Fibroblast of peridontal ligament (primary cell): ENCODE data around the gene RLN1.
"Not testable (repeated sequence)": the region's sequence is repeated elsewhere in the genome, so short reads cannot be mapped to it uniquely, and the experiment has no call there.

Experiments used
- DNase-seq: peaks from one replicate; pipeline ENCODE4 v3.0.0-alpha.2; 2010; ENCODE audit errors: extremely low read depth

RLN1 gene, protein sequence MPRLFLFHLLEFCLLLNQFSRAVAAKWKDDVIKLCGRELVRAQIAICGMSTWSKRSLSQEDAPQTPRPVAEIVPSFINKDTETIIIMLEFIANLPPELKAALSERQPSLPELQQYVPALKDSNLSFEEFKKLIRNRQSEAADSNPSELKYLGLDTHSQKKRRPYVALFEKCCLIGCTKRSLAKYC

DNA sequence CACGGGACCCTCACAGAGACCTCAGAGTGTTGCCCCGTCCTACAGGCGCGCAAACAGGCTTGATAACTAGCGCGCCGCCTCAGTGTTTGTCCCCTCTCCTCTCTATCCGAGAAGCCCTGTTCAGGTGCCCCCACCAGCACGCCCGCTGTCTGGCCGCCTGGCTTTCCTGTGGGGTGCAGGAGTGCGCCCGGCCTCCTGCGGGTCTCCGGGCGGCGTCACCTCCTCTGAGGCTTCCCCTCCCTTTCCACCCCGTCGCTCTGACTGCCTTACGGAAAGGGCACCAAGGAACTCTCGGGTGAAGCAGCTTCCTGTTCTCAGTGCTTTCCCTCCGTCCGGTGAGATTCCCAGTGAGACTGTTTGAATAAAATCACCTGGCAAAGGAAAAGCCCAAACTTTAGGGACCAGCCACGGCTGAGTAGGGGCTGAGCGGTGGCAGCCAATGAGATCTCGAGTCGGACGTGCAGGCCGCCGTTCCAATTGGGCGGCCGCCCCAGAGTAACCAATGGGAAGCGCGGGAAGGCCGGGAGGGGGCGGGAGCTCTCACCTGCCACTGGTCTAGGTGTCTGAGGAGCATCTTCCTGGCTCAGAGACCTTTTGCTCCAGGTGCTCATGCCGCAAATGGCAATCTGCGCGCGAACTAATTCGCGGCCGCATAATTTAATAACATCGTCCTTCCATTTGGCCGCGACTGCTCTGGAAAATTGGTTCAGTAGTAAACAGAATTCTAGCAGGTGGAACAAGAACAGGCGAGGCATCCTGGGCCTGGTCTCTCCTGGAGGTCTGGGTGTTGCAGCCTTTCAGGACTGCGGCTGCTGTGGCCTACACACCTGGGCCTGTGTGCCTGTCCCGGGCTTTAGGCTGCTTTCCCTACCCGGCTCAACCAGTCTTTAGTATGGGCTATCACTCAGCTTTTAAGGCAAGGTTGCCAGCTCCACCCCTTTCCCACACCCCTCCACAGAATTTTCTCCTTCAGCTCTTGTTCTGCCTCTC is at the start of gene RLN1:
TSS of gene RLN1 (minus strand) at position 885 of the 990 bp plus-strand sequence. CDS start at position 755, 130 bp downstream.
- DNase-seq = not testable (repeated sequence)

DNA sequence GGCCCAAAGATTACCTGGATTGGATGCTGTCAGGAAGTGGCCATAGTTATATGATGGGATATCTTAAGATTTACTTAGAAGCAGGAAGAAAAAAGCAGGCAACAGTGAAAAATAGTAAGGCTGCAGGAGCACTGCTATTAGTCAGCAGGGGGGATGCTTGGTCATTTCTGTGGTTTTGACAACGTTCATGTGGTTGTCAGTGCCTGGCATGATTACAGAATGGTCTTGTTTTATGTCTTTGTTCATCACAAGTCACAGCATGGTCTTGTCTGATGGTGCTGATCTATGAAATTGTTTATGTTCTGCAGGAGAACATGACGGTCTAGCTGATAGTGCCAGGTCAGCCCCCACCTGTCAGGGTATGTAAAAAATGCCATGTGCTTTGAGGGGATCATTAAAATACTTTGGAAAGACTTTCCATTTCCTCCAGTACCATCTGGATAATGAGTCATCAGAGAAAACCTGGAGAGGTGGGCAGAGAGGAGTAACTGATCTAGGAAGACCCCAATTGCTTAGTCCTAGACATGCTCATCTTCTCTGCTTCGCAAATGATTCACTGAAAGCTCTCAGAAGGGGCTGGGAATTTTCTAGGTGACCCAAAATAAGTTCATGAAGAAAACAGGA is 49.5 kb upstream of the RLN1 start:
- peak; percentile 82 for DNase-seq

DNA sequence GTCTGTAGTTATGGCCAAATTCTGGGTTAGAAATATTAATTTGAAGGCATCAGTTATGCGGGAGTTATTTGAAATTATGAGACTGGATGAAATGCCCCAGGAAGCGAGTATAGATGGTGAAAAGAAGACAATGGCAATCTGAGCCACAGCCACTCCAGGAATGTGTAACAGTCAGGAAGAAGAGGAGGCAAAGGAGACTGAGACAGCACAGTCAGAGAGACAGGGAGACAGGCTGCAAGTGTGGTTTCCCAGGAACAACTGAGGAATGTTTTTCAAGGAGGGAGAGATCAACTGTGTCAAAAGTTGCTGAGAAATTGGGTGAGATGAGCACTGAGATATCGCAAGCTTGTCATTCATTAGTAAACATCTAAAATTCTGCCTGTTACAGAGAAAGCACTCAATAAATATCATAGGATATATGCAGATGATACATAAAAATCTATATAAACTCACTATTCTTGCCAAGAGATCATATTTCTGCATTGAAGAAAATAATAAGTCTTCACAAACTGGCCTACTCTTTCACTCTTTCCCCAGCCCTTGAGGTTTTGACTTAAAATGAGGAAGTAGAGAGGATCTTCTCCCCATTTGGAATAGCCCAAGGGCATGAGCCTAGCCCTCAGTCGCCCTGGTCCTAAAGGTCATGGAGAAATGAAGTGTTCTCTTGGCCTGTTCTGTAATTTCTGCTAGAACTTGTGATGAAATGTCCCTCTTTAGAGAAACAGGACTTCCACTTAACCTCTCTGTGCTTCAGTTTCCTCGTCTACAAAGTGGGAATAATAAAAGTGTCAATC is 48.5 kb upstream of the RLN1 start:
- peak; percentile 5 for DNase-seq

DNA sequence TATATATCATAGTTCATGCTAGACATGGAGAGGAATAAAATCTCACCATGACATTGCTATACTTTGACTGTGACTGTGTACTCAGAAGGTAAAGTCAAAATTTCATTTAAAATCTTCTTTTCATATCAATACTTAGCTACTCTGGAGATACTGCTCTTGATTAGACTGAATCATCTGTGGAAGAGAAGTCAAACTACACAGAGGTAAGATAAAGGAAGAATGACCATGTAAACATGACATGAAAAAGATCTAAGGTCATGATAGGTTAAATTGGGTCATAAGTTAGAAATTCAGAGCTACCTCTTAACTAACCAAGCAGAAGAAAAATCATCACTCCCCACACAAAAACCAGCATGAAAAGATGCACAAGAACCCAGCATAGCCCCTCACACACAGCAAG is 44.8 kb upstream of the RLN1 start:
- DNase-seq = no peak

DNA sequence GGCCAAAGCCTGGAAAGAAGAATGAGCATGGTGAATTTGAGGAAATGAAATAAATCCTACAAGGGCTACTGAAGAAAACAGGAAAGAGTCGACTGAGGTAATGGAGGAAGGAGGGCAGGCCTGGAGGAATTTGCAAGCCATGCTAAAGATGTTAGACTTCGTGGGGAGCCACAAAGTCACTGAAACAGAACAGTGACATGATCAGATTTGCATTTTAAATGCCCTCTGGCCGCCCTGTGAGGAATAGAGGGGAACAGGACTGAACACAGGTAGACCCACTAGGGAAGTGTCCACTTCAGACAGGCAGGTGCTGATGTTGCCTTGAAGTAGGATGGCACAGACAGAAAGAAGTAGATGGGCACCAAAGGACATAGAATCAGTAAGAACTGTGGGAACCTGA is 42.8 kb upstream of the RLN1 start:
- no peak for DNase-seq

DNA sequence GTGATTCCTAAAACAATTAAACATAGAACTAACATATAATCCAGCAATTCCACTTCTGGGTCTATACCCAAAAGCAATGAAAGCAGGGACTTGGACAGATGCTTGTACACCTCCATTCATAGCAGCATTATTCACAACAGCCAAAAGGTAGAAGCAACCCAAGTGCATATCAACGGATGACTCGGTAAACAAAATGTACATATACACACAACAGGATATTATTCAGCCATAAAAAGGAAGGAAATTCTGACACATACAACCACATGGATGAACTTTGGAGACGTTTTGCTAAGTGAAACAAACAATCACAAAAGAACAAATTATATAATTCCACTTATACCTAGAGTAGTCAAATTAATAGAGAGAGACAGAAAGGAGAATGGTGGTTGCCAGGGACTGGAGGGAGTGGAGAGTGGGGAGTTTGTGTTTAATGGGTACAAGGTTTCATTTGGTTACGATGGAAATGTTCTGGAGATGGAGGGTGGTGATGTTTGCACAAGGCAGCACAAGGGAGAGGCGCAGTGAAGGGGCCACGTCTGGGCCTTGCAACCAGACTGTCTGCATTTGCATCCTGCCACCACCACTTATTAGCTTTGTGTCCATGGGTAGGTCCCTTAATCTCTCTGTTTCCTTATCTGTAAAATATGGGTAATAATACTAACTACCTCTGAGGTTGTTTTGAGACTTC is 36.3 kb upstream of the RLN1 start:
- DNase-seq = no peak

DNA sequence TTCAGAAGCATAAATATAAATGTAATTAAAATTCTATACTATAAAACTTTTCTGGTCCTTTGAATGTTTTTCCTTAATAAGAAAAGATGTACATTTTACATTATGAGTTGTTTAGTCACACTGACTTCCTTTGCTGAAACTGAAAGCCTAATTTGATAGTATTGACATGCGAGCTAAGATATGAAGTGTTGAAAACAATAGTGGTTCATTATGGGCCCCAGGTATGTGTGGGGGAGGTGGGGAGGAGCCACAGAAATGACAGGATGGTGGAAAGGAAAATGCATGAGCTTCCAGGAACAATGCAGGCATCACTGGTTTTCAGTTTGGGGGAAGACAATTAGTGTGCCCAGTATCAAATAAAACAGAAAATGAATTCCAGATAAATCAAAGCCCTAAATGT is 35.4 kb upstream of the RLN1 start:
- DNase-seq = no peak

DNA sequence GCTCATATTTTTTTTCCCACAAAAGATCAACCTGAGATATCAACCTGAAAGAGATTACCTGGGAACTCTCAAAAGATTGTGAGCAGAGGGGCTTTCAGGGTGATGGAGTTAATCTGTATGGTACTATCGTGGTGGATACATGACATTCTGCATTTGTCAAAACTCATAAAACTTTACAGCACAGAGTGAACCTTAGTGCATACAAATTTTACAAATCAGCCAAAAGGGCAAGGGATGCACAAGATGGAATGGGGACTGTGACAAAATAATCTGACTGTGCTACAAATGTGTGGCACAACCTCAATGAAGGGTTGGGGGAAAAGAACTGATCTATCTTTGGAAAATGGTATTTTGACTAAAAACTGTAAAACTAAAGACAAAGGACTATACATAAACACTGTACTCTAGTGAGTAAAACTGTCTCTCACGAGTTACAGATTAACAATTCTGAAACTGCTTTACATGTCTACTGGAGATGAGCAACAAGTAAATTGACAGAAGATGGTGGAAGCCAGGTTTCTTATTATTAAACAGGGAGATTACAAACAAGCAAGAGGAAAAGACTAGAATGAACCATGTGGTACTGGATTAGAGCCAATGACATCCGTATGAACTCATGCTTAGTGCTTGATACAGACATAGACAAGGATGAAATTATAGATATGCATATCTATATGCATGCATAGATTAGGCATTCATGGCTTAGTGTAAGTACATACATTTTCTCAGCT is 24.8 kb upstream of the RLN1 start:
- DNase-seq = peak; percentile 45

DNA sequence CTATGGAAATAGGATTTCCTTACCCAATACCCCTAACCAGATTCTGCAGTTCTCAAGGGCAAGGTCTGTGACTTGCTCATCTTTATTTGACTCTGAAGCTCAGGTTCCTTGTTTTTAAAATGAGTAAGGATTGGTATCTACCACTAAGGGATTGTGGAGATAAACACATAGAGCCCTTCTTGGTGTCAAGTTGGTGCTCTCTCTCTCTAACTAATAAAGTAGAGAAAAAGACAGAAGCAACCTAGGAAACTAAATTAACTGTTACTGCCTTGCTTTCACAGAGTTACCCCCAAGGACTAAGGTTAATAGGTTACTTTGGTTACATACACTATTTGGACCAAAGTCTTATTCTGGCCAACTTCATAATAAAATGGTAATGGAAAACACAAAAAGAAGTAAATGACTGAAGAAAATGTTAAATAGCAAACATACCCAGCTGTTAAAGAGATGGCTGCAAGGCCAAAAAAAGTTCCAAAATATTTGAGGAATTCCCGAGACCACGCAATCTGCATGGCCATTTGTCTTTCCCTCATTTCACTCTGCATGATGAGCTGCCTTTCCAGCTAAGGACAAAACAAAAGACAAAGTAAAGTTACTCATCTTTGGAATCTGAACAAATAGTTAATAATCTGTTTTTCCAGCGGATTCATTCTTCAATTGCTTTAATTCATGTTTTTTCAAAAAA is 21.8 kb upstream of the RLN1 start:
- no peak for DNase-seq

DNA sequence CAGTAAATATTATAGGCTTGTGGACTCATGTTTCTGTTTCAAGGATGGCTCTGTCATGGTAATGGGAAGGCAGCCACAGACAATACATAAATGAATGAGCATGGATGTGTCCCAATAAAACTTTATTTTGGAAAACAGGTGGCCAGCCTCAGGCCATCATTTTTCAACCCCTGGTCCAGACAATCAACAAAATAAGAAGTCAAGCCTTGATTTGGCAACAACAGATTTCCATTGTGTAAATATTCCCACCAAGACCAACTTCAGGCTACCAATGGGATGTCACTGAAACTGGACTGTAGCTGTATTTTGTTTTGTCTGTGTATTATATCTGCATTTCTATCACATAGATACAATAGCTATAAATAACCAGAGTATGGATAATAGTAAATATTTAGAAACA is 20.7 kb upstream of the RLN1 start:
- no peak for DNase-seq

DNA sequence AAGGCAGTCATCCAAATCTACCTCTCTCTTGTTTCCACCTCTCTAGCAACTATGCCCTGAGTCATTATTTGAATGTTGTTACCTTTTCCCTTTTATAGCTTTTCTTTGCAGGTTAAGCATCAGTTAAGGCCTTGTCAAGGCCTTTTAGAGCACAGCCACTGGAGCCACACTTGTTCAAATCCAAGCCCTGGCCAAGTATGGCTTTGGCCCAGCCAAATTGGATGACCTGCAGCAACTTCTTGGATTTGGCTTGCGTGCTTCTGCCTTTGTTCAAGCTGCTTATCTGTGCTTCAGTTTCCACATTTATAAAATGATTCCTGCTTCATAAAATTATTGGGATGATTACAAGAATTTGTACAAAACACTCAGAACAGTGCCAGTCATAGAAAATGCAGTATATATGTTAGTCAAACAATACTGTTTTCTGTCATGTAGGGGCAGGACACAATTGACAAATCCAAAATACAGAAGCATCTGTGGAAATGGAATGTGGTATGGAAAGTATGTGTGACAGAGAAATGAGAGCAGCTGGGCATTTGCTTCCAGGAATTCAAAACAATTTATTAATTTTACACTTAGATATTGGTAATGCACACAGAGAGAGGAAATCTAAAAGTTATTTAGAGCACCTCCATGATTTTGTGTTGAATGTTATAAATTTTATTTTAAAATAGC is 17.9 kb upstream of the RLN1 start:
- DNase-seq = no peak

DNA sequence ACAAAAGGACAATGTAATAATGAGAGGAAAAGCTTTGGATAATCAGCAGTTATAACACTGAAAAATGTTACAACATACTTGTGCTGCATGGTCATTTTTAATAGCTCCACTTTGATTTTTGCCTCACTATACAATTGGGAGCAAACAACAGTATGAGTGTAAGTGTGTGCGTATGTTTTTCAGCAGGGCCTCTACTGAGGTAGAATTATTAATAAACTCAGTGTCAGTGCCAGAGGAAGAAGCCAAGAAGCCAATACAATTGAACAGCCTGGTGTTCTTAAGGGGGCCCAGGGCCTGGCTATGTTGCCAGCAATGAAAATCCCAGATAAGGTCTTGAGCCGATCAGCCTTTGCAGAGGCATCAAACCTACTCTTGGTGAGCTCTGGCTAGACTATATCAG is 16.1 kb upstream of the RLN1 start:
- DNase-seq = no peak

DNA sequence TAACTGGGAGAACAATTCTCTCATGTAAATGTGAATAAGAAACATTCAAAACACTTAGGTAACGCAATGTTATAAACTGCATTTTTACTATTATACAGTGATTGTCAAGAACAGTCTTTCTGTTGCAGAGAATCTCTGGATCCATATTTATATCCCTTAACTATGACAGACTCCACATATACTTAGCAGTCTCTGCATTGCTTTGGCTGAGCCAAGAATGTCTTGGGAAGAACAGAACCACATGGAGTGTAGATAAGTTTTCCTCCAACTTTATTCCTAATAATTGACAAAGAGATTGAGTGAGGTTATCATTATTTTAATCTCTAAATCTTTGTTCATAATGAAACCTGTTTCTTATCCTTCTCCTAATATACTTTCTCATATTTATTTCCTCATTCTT is 15.6 kb upstream of the RLN1 start:
- no peak for DNase-seq

DNA sequence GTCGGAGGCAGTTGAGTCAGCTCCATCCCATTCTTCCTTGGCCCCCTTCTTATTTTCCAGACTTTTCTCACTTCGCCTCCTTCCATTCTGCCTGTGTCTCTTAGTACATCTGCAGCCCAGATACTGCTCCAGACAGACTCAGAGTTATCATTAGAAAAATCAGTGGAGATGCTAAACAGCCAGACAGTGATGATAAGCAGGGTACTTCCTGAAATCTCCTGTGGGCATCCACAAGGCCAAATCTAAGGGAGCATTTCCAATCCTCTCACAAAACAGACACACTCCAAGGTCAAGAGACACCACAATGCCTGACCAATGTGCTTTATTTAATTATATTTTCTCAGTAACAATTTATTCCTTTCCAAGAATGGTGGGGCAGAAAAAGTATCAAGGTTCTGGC is 14.5 kb upstream of the RLN1 start:
- DNase-seq = no peak

DNA sequence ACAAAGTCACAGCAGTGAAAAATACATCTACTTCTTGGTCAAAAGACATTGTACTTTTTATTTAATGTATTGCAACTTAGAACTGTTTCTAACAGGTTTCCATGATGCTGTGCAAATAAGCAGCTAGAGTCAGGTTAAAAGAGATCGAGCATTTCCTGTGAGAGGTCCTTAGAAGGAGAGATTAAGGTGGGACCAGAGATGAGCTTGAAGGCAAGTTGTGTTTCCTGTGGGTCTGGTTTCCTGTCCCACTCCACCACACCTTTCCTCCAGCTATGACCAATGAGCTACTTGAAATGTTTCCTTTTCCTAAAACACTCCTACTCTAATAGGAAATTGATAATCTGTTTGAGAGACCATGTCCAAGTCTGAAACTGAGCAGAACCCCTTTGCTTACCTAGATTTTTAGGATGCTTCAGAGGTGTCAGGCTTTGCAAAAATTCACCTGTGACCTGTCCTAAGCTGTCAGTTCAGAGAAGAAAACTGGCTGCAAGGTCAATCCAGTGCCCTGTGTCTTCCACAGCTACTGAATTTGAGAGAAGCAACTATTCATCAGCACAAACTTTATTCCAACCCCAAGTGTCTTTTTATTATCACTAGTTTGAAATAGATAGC is 13.1 kb upstream of the RLN1 start:
- DNase-seq = no peak

DNA sequence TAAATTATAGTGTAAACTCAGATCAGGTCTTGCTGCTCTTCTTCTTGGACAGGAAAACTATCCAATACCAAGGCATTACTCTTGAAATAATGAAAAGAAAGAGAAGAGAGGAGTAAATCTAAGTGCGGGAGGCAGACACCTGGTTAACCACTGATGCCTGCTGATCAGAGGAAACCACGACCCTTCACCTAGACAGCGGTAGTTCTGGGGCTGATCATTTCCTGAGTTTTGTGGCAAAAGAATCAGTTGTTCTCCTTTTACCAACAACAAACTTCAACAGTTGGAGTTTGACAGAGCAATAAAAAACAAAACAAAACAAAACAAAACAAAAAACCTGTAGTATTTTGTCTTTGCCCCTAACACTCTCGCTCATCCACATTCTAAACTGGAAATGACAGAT is 3.0 kb downstream of the RLN1 start:
- DNase-seq = no peak

DNA sequence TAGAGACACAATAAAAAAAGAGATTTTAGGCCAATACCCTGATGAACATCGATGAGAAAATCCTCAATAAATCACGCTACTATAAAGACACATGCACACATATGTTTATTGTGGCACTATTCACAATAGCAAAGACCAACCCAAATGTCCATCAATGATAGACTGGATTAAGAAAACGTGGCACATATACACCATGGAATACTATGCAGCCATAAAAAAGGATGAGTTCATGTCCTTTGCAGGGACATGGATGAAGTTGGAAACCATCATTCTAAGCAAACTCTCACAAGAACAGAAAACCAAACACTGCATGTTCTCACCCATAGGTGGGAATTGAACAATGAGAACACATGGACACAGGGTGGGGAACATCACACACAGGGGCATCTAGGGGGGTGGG is 8.4 kb downstream of the RLN1 start:
- DNase-seq = not testable (repeated sequence)

DNA sequence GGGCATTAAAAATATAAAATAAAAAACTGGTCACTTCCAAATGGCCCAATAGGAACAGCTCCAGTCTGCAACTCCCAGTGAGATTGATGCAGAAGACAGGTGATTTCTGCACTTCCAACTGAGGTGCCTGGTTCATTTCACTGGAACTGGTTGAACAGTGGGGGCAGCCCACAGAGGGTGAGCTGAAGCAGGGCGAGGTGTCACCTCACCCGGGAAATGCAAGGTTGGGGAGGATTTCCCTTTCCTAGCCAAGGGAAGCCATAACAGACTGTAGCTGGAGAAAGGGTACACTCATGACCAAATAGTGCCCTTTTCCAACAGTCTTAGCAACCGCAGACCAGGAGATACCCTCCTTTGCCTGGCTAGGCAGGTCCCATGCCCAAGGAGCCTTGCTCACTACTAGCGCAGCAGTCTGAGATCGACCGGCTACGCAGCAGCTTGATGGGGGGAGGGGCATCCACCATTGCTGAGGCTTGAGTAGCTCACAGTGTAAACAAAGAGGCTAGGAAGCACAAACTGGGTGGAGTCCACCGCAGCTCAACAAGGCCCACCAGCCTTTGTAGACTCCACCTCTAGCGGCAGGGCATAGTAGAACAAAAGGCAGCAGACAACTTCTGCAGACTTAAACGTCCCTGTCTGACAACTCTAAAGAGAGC is 12.7 kb downstream of the RLN1 start:
- DNase-seq = no peak

DNA sequence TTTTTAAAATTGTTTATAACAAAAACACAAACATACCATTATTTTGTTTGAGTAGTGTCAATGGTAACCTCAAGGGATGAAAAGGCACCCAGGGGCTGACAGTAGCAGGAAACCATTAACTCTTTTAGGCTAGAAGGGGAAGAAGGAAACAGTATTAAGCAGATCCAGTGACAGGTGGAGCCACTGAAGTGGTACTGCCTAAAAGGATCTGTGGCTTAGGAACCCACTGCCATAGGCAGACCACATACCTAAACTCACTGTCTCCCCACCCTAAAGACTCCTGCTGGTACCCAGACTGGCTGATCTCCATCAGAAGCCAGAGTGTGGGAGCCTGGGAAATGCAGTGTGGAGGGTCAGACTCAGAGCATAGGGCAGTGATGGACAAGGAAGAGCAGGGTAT is 13.5 kb downstream of the RLN1 start:
- no peak for DNase-seq
